AG04449 (cell line): Measurements from ENCODE around the gene TINAGL1.
A peak's percentile ranks its signal among the peaks of the same experiment; 100 is the strongest.

Experiments used
- CTCF ChIA-PET: fragments of 350-600 bp; formaldehyde crosslinking; extraction: SDS; loops from one replicate; lab custom pipeline; 2021; ENCODE audit warnings: antibody characterized with exemption; lab: Yijun Ruan, JAX
- POLR2A ChIA-PET: fragments of 400-600, 350-600 bp; formaldehyde crosslinking; extraction: SDS; loops from one replicate; lab custom pipeline; 2020; ENCODE audit warnings: antibody characterized with exemption, inconsistent platforms; lab: Yijun Ruan, JAX
- DNase-seq: peaks from one replicate; pipeline ENCODE4 v3.0.0-alpha.2; 2010; ENCODE audit warnings: low read depth, low spot score
- H3K4me3 ChIP-seq: 2 replicates; pipeline ENCODE4 v1.5.1; 2011; ENCODE audit warnings: low read depth, mild to moderate bottlenecking, control low read depth, low read length
- CTCF ChIP-seq: IDR thresholded peaks from one replicate; pipeline ENCODE4 v1.5.1; 2011; ENCODE audit warnings: mild to moderate bottlenecking, moderate library complexity, low read length, control low read depth, inconsistent platforms; ENCODE audit not compliant: insufficient read depth; ENCODE audit errors: missing control alignments

Gene TINAGL1

GRCh38 chr1:31576201-31576669 lies at the start of gene TINAGL1:
Gene TINAGL1 (plus strand): TSS chr1:31576515. CDS start chr1:31577149, 634 bp downstream.
- ChIA-PET CTCF (interaction anchor here (1.2 to 7.2 kb wide), 3 partner anchors 12 to 169 kb away, joined by 3 to 34 read pairs (median 9); no protein-coding TSS in a partner anchor), POLR2A (no interaction called here)
- TF ChIP-seq CTCF: no peak
- peak within 1 kb of the TSS; percentile 47 for H3K4me3 ChIP-seq
- no peak for DNase-seq

GRCh38 chr1:31529999-31530684 lies 46.2 kb upstream of the TINAGL1 start:
- DNase-seq: no peak
- POLR2A ChIA-PET: no interaction called here
- CTCF ChIA-PET: interaction anchor here (1.3 to 3.5 kb wide), 6 partner anchors 10 to 108 kb away, joined by 3 to 31 read pairs (median 9); no protein-coding TSS in a partner anchor
- no peak overlapping the region for H3K4me3 ChIP-seq
- TF ChIP-seq CTCF: no peak

- no peak overlapping the region for H3K4me3 ChIP-seq
- ChIA-PET CTCF (interaction anchor here (0.9 to 3.5 kb wide), 8 partner anchors 9 to 345 kb away, joined by 3 to 31 read pairs (median 8); no protein-coding TSS in a partner anchor), POLR2A (interaction anchor here (0.7 kb wide), 1 partner anchor 81 kb away, joined by 3 read pairs; no protein-coding TSS in a partner anchor)
- DNase-seq: no peak
- no peak for TF ChIP-seq CTCF
These were observed 44.9 kb upstream of the TINAGL1 start for GRCh38 chr1:31531177-31531999.

GRCh38 chr1:31532173-31532572 lies 44.1 kb upstream of the TINAGL1 start:
- ChIA-PET CTCF (interaction anchor here (1.4 to 3.5 kb wide), 7 partner anchors 8 to 138 kb away, joined by 4 to 31 read pairs (median 8); no protein-coding TSS in a partner anchor), POLR2A (no interaction called here)

GRCh38 chr1:31535561-31535960 lies 40.8 kb upstream of the TINAGL1 start:
- DNase-seq: no peak
- H3K4me3 ChIP-seq: no peak overlapping the region
- ChIA-PET CTCF (interaction anchor here (1.0 to 4.7 kb wide), 2 partner anchors 8 to 13 kb away, joined by 4 to 36 read pairs; no protein-coding TSS in a partner anchor), POLR2A (no interaction called here)
- TF ChIP-seq CTCF: no peak

More at GRCh38 chr1:31532173-31532572, 44.1 kb upstream of the TINAGL1 start:
- H3K4me3 ChIP-seq: no peak overlapping the region
- DNase-seq: no peak
- no peak for TF ChIP-seq CTCF
